Measurements from ENCODE around the gene ZNF48.
A peak's percentile ranks its signal among the peaks of the same experiment; 100 is the strongest.

ZNF48 gene

DNA sequence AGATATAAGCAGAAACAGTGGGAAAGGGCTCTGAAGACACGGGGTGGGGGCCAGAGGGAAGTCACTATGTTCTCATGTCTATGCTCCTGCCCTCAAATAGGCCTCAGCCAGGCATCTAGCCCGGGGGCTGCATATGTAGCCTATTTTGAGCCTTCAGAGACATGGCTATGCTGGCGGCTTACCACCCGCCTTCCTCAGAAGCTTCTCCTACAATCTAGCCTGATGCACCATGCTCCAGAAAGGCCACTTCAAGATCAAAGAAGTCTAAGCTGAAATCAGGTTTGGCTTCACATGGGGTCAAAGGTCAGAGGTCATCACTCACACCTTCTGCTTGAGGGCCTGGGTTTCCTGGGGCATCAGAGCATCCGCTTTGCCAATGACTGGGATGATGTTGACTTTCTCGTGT lies 14.4 kb upstream of the ZNF48 start:
- Histone ChIP-seq H3K27ac (ENCODE audit: low read depth, low read length) (peak overlapping the region; percentile 76), H3K79me2 (ENCODE audit: insufficient read depth, low read length) (peaks cover 13% of the 10 kb centered on the region), H2AFZ (ENCODE audit: low read depth, low read length, severe bottlenecking) (no peak overlapping the region), H3K9ac (ENCODE audit: low read length) (peak overlapping the region; percentile 77; the same call in 1 of the 2 replicates), H3K36me3 (ENCODE audit: low read length) (no peaks in the 10 kb centered on the region), H3F3A (ENCODE audit: insufficient read depth) (peaks cover 22% of the 10 kb centered on the region), H4K20me1 (ENCODE audit: low read depth, low read length) (no peaks in the 10 kb centered on the region), H3K9me2 (replicated peaks; ENCODE audit: insufficient read depth, low read length) (no peaks in the 10 kb centered on the region), H3K4me3 (ENCODE audit: insufficient read depth, low read length, poor library complexity, severe bottlenecking) (peak overlapping the region; percentile 66), H3K4me2 (ENCODE audit: low read depth, low read length, poor library complexity, severe bottlenecking) (peak overlapping the region; percentile 96), H3K9me3 (ENCODE audit: insufficient read depth, low read length) (no peaks in the 10 kb centered on the region), H3K27me3 (ENCODE audit: low read length) (no peaks in the 10 kb centered on the region)
- no peak for TF ChIP-seq EZH2phosphoT487 (conservative IDR thresholded peaks at IDR 0.05; ENCODE audit: low read length)
- TF ChIP-seq, protein P1, sequence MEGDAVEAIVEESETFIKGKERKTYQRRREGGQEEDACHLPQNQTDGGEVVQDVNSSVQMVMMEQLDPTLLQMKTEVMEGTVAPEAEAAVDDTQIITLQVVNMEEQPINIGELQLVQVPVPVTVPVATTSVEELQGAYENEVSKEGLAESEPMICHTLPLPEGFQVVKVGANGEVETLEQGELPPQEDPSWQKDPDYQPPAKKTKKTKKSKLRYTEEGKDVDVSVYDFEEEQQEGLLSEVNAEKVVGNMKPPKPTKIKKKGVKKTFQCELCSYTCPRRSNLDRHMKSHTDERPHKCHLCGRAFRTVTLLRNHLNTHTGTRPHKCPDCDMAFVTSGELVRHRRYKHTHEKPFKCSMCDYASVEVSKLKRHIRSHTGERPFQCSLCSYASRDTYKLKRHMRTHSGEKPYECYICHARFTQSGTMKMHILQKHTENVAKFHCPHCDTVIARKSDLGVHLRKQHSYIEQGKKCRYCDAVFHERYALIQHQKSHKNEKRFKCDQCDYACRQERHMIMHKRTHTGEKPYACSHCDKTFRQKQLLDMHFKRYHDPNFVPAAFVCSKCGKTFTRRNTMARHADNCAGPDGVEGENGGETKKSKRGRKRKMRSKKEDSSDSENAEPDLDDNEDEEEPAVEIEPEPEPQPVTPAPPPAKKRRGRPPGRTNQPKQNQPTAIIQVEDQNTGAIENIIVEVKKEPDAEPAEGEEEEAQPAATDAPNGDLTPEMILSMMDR (IDR thresholded peaks at IDR 0.05; ENCODE audit: insufficient read depth, low read length, poor library complexity, severe bottlenecking) = no peak

DNA sequence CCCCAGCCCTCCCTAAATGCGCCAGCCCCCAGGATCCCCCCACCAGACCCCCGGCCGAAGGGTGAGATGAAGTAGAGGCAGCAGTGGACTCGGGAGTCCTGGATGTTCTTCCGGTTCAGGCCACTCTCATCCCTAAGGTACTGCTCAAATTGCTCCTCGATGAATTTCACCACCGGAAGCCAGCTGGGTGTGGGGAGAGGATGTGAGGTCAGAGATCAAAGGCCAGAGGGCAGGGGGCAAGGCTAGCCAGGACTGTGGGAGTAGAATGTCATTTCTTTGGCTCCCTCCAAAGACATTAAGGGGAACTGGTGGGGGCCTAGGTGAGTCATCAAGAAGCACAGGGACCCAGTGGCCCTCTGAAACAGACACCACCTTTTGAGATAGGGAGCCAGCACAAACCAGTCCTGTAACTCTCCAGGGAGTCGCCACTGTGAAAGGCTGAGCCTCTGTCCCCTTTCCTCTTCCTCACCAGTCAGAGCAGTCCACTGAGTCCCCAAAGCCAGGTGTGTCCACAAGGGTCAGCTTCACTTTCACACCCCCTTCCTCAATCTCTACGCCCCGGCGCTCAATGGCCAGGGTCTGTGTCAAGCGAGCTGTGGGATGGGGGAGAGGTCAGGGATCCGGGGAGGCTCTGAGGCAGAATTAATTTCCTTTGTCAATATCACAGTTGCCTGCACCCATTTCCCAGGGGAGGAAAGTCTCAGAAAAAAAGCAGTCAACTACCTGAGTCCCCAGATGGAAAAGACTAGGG lies 13.8 kb upstream of the ZNF48 start:
- H3K27me3 ChIP-seq (ENCODE audit: low read length) = no peaks in the 10 kb centered on the region
- no peaks in the 10 kb centered on the region for H3K9me2 ChIP-seq (replicated peaks; ENCODE audit: insufficient read depth, low read length)
- H3K4me3 ChIP-seq (ENCODE audit: insufficient read depth, low read length, poor library complexity, severe bottlenecking) = peak overlapping the region; percentile 66
- peak overlapping the region; percentile 77 for H3K9ac ChIP-seq (ENCODE audit: low read length)
- H3K79me2 ChIP-seq (ENCODE audit: insufficient read depth, low read length) = peaks cover 13% of the 10 kb centered on the region
- H3K4me2 ChIP-seq (ENCODE audit: low read depth, low read length, poor library complexity, severe bottlenecking) = peak overlapping the region; percentile 96
- peaks cover 22% of the 10 kb centered on the region for H3F3A ChIP-seq (ENCODE audit: insufficient read depth)
- no peaks in the 10 kb centered on the region for H3K36me3 ChIP-seq (ENCODE audit: low read length)
- H4K20me1 ChIP-seq (ENCODE audit: low read depth, low read length) = no peaks in the 10 kb centered on the region
- H3K27ac ChIP-seq (ENCODE audit: low read depth, low read length) = peak overlapping the region; percentile 76
- TF ChIP-seq, protein P1 (IDR thresholded peaks at IDR 0.05; ENCODE audit: insufficient read depth, low read length, poor library complexity, severe bottlenecking) = no peak
- TF ChIP-seq EZH2phosphoT487 (conservative IDR thresholded peaks at IDR 0.05; ENCODE audit: low read length) = no peak
- H3K9me3 ChIP-seq (ENCODE audit: insufficient read depth, low read length) = no peaks in the 10 kb centered on the region
- H2AFZ ChIP-seq (ENCODE audit: low read depth, low read length, severe bottlenecking) = no peak overlapping the region

DNA sequence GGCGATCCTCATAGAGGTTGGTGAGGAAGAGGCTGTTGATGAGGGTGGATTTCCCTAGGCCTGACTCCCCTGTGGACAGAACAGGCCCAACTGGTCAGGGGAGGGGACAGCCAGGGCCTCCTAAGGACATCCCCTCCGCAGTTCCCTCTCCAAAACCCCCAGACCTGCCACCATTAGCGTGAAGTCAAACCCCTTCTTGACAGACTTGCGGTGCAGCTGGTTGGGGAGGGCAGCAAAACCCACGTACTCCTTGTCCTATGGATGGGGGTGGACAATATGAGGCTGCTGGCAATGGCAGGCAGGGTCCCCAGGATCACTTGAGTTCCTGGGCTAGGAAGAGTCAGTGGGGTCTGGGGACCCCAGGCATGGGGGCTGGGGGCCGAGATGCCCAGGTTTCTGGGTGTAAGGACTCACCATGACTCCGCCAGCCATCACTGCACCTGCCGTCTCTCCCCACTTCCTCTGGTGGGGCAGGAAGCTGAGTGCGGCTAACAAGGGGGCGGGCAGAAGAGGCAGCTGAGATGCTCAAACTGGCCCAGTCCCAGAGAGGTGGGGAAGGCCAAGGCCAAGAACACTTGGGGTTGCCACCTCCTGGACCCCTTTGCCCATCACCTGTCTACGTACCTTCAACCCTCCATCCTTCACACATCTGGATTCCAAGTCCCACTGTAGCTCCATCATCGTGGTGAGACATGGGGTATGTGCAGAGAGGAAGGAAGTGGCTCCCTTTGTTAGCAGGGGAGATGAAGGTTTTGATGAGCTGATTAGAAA lies 12.9 kb upstream of the ZNF48 start, which contains the start of gene SEPTIN1:
Gene SEPTIN1, minus strand, starts transcription at position 451 of the 771 bp plus-strand sequence. Its CDS starts 19 bp downstream, at position 432.
- Histone ChIP-seq H3F3A (ENCODE audit: insufficient read depth) (peaks cover 19% of the 10 kb centered on the region), H3K9ac (ENCODE audit: low read length) (peak within 1 kb of the TSS; percentile 77), H3K9me2 (replicated peaks; ENCODE audit: insufficient read depth, low read length) (no peaks in the 10 kb centered on the region), H2AFZ (ENCODE audit: low read depth, low read length, severe bottlenecking) (peak within 1 kb of the TSS; percentile 36), H3K4me3 (ENCODE audit: insufficient read depth, low read length, poor library complexity, severe bottlenecking) (peak within 1 kb of the TSS; percentile 66), H3K27me3 (ENCODE audit: low read length) (no peaks in the 10 kb centered on the region), H3K79me2 (ENCODE audit: insufficient read depth, low read length) (peaks cover 13% of the 10 kb centered on the region), H3K4me2 (ENCODE audit: low read depth, low read length, poor library complexity, severe bottlenecking) (peak within 1 kb of the TSS; percentile 96), H4K20me1 (ENCODE audit: low read depth, low read length) (no peaks in the 10 kb centered on the region), H3K27ac (ENCODE audit: low read depth, low read length) (peak within 1 kb of the TSS; percentile 76), H3K36me3 (ENCODE audit: low read length) (no peaks in the 10 kb centered on the region), H3K9me3 (ENCODE audit: insufficient read depth, low read length) (no peaks in the 10 kb centered on the region)
- no peak for TF ChIP-seq EZH2phosphoT487 (conservative IDR thresholded peaks at IDR 0.05; ENCODE audit: low read length)
- TF ChIP-seq, protein P1 (IDR thresholded peaks at IDR 0.05; ENCODE audit: insufficient read depth, low read length, poor library complexity, severe bottlenecking) = no peak
